Keratinocyte (primary cell): ENCODE data around the gene TMEM240.

Experiments used
- CTCF ChIP-seq, 3 experiments: IDR thresholded peaks in 1 of 3; conservative IDR thresholded peaks in 1 of 3; optimal IDR thresholded peaks in 1 of 3; 2 replicates in 2 of 3; 3 replicates in 1 of 3; pipeline versions ENCODE3 to v1.5.1; 2011; ENCODE audit warnings: low read length in 3 of 3, mild to moderate bottlenecking in 3 of 3, moderate library complexity in 2 of 3, control low read depth in 1 of 3, inconsistent platforms in 1 of 3; ENCODE audit not compliant: insufficient read depth in 2 of 3; ENCODE audit errors: extremely low read depth in 1 of 3
- EZH2 ChIP-seq: IDR thresholded peaks from one replicate; pipeline ENCODE4 v1.6.1; 2012; ENCODE audit warnings: inconsistent platforms, mild to moderate bottlenecking, low read length, moderate library complexity

- no peak for TF ChIP-seq CTCF (optimal IDR thresholded peaks at IDR 0.05 in 1 of 3, IDR thresholded peaks at IDR 0.05 in 1 of 3, conservative IDR thresholded peaks at IDR 0.05 in 1 of 3; ENCODE audit: extremely low read depth in 1 of 3, insufficient read depth in 2 of 3, low read length in 3 of 3)
- TF ChIP-seq EZH2: no peak
These were observed 48.8 kb downstream of the TMEM240 start for GRCh38 chr1:1491601-1492000.
